ENCODE data around the gene PTP4A1.

DNA sequence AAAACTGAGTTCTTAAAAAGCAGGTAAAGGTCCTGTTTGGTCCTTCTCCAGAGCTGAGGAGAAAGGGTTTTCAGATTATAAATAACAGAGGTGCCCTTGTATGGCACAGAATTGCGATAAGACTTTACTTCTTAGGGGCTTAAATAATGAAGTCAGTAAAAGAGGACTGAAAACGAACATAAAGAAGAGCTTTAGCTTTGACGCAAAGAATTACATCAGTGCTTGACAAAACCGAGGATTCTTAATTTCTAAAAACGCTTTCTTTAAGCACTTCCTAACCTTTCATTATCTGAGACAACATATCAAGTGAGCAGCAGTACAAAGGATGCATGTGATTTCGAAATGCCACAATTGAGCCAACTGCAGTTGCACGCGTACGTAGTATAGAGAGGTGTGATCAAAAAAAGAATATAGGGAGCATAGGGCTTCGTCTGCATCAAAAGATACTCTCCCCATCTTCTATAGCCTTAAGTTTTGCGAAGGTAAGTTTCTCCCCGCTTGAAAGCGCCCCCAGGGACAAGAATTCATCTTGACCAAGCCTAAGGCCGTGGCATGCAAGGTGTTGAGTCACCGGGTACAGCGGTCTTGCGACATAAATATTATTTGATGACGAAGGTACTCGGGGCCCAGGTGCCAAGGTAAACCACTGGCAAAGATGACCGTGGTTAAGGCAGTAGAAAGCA, 778 bp upstream of the PTP4A1 start:
- TF ChIP-seq, protein P1, sequence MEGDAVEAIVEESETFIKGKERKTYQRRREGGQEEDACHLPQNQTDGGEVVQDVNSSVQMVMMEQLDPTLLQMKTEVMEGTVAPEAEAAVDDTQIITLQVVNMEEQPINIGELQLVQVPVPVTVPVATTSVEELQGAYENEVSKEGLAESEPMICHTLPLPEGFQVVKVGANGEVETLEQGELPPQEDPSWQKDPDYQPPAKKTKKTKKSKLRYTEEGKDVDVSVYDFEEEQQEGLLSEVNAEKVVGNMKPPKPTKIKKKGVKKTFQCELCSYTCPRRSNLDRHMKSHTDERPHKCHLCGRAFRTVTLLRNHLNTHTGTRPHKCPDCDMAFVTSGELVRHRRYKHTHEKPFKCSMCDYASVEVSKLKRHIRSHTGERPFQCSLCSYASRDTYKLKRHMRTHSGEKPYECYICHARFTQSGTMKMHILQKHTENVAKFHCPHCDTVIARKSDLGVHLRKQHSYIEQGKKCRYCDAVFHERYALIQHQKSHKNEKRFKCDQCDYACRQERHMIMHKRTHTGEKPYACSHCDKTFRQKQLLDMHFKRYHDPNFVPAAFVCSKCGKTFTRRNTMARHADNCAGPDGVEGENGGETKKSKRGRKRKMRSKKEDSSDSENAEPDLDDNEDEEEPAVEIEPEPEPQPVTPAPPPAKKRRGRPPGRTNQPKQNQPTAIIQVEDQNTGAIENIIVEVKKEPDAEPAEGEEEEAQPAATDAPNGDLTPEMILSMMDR (IDR thresholded peaks at IDR 0.05; ENCODE audit: insufficient read depth, low read depth, low read length), result no peak
- TF ChIP-seq EZH2 (IDR thresholded peaks at IDR 0.05; ENCODE audit: insufficient read depth, low read length), result no peak
